Measurements from ENCODE around the gene TM9SF3.

- TF ChIP-seq CTCF (IDR thresholded peaks at IDR 0.05) (no peak), POLR2AphosphoS5 (IDR thresholded peaks at IDR 0.05) (no peak), POLR2A (IDR thresholded peaks at IDR 0.05) (no peak), EP300 (IDR thresholded peaks at IDR 0.05) (no peak)
Observed at GRCh38 chr10:96618653-96619052, 31.8 kb upstream of the TM9SF3 start.

Data from suprapubic skin (tissue), 4 donors.